HepG2 (cell line): ENCODE results near the gene PHACTR3. TPM values are rescaled to one million over a fixed set of nuclear protein-coding genes. Genes with fewer than 3 reads are reported as not detected.

Source experiments
- FLYWCH1 ChIP-seq: sonication (generic); formaldehyde crosslinking; IDR thresholded peaks from 2 replicates; pipeline ENCODE4 v1.8.1; 2023; ENCODE audit warnings: mild to moderate bottlenecking, missing genetic modification reagents
- GMEB2 ChIP-seq: IDR thresholded peaks from 2 replicates; pipeline ENCODE4 v1.6.1; 2016; ENCODE audit warnings: missing biosample characterization, missing genetic modification reagents, low read depth
- HNRNPL ChIP-seq: fragments of 200-400 bp; formaldehyde crosslinking; IDR thresholded peaks from 2 replicates; pipeline ENCODE4 v1.6.1; 2017; ENCODE audit warnings: mild to moderate bottlenecking, low read depth, low read length
- ZBTB4 ChIP-seq: sonication (generic); formaldehyde crosslinking; IDR thresholded peaks from 2 replicates; pipeline ENCODE4 v1.4.0; 2020; ENCODE audit warnings: missing genetic modification reagents, mild to moderate bottlenecking, borderline replicate concordance
- ZMAT5 ChIP-seq: sonication (generic); formaldehyde crosslinking; IDR thresholded peaks from 2 replicates; pipeline ENCODE4 v1.5.0; 2020; ENCODE audit warnings: mild to moderate bottlenecking, low read depth, missing genetic modification reagents, borderline replicate concordance
- ZNF160 ChIP-seq: sonication (generic); formaldehyde crosslinking; IDR thresholded peaks from 2 replicates; pipeline ENCODE4 v1.8.0; 2022; ENCODE audit warnings: mild to moderate bottlenecking, inconsistent platforms, missing genetic modification reagents
- ZNF235 ChIP-seq: sonication (generic); formaldehyde crosslinking; IDR thresholded peaks from 2 replicates; pipeline ENCODE4 v1.8.1; 2023; ENCODE audit warnings: mild to moderate bottlenecking, missing genetic modification reagents, borderline replicate concordance
- ZNF549 ChIP-seq: sonication (generic); formaldehyde crosslinking; IDR thresholded peaks from 2 replicates; pipeline ENCODE4 v1.5.0; 2020; ENCODE audit warnings: missing genetic modification reagents
- ZNF598 ChIP-seq: sonication (generic); formaldehyde crosslinking; IDR thresholded peaks from 2 replicates; pipeline ENCODE4 v1.5.1; 2020; ENCODE audit warnings: mild to moderate bottlenecking, missing genetic modification reagents, borderline replicate concordance
- ZNF775 ChIP-seq: sonication (generic); formaldehyde crosslinking; IDR thresholded peaks from 2 replicates; pipeline ENCODE4 v1.4.0; 2020; ENCODE audit warnings: missing genetic modification reagents, mild to moderate bottlenecking, moderate library complexity, borderline replicate concordance
- ZNF800 ChIP-seq: sonication (generic); formaldehyde crosslinking; IDR thresholded peaks from 2 replicates; pipeline ENCODE4 v1.4.0; 2020; ENCODE audit warnings: missing genetic modification reagents
- polyA plus RNA-seq, 8 experiments: library from polyadenylated mRNA; depleted of rRNA in 3 of 8; stranded (reverse) in 7 of 8; unstranded in 1 of 8; fragments of >200 nt; fragmentation: Illumina TruSeq in 4 of 8; extraction: Trizol in 4 of 8; gene quantifications; 2 replicates each; pipeline versions ENCODE4 v1.2.1 to v1.2.3, GENCODE V29; 2011 to 2016; ENCODE audit warnings: low read depth in 4 of 8, missing spikeins in 1 of 8, mixed read lengths in 1 of 8; ENCODE audit not compliant: insufficient read depth in 1 of 8
- total RNA-seq, 5 experiments: library from RNA; depleted of rRNA; stranded (reverse); fragments of >200 nt; fragmentation: Illumina TruSeq; extraction: Trizol; gene quantifications; 2 replicates each; pipeline ENCODE4 v1.2.3, GENCODE V29; 2016; ENCODE audit warnings: low read depth in 1 of 5

PHACTR3 gene
- total and polyA plus RNA-seq, 2 of the 13 experiments (the other 11 are each of a cell fraction or from before 2014, with no cell fraction given): not detected

- TF ChIP-seq ZNF549 (CRISPR knock-in tag) (no peak), GMEB2 (CRISPR knock-in tag) (no peak), ZNF800 (no peak), FLYWCH1 (CRISPR knock-in tag) (no peak), ZBTB4 (CRISPR knock-in tag) (no peak), ZNF235 (CRISPR knock-in tag) (no peak), HNRNPL (no peak), ZNF775 (CRISPR knock-in tag) (no peak), ZNF598 (CRISPR knock-in tag) (no peak), ZNF160 (CRISPR knock-in tag) (no peak), ZMAT5 (CRISPR knock-in tag) (no peak)
Observed at GRCh38 chr20:59785669-59785959, 181.3 kb downstream of the PHACTR3 start (continued).
